HG03103 (cell line): ENCODE data around the gene GTPBP3.
A peak's percentile ranks its signal among the peaks of the same experiment; 100 is the strongest.

Experiments
- ATAC-seq: cut with Tn5 transposase; IDR thresholded peaks from one replicate; pipeline ENCODE4 v1.9.1; 2021; ENCODE audit warnings: low read depth; ENCODE audit not compliant: unreplicated experiment

GTPBP3 gene

GRCh38 chr19:17309198-17309964 lies 28.0 kb upstream of the GTPBP3 start, which contains the start of gene DDA1:
Gene DDA1 (plus strand): TSS chr19:17309563. CDS start chr19:17309655, 92 bp downstream.
- ATAC-seq, result peak; percentile 52

- no peak for ATAC-seq
Observed at GRCh38 chr19:17309965-17310461, 27.3 kb upstream of the GTPBP3 start.

GRCh38 chr19:17311455-17312188 lies 25.7 kb upstream of the GTPBP3 start:
- no peak for ATAC-seq

GRCh38 chr19:17312189-17313113 lies 24.9 kb upstream of the GTPBP3 start:
- ATAC-seq, result no peak

GRCh38 chr19:17314007-17314593 lies 23.3 kb upstream of the GTPBP3 start:
- no peak for ATAC-seq

GRCh38 chr19:17318966-17319365 lies 18.4 kb upstream of the GTPBP3 start:
- no peak for ATAC-seq

GRCh38 chr19:17319473-17320238 lies 17.7 kb upstream of the GTPBP3 start:
- ATAC-seq, result no peak

GRCh38 chr19:17320435-17320834 lies 16.9 kb upstream of the GTPBP3 start:
- no peak for ATAC-seq

- no peak for ATAC-seq
Observed at GRCh38 chr19:17321655-17322489, 15.5 kb upstream of the GTPBP3 start.

GRCh38 chr19:17322854-17323253 lies 14.5 kb upstream of the GTPBP3 start:
- no peak for ATAC-seq

GRCh38 chr19:17323300-17323963 lies 13.9 kb upstream of the GTPBP3 start:
- ATAC-seq, result no peak

GRCh38 chr19:17323964-17324332 lies 13.4 kb upstream of the GTPBP3 start:
- ATAC-seq, result no peak

GRCh38 chr19:17324357-17325114 lies 12.8 kb upstream of the GTPBP3 start:
- ATAC-seq, result no peak

GRCh38 chr19:17325133-17325532 lies 12.2 kb upstream of the GTPBP3 start:
- ATAC-seq, result no peak

GRCh38 chr19:17325881-17326594 lies 11.3 kb upstream of the GTPBP3 start:
- ATAC-seq, result no peak

GRCh38 chr19:17326595-17326966 lies 10.8 kb upstream of the GTPBP3 start:
- no peak for ATAC-seq

- no peak for ATAC-seq
Observed at GRCh38 chr19:17327068-17327653, 10.2 kb upstream of the GTPBP3 start.
